GM23338 (cell line): ENCODE data around the gene GRIN1. TPM values are rescaled to one million over a fixed set of nuclear protein-coding genes. Genes with fewer than 3 reads are reported as not detected.

Experiments used
- ATAC-seq: fragments of 200-7000 bp; cut with Tn5 transposase; 3 replicates; pipeline ENCODE4 v1.9.1; 2020
- DNase-seq: peaks from one replicate; pipeline ENCODE4 v3.0.0-alpha.2; 2015; ENCODE audit warnings: low spot score
- H2AFZ ChIP-seq: fragments of 200-600 bp; sonication (generic); 2 replicates; pipeline ENCODE4 v1.8.0; 2016; ENCODE audit warnings: antibody characterized with exemption, mild to moderate bottlenecking, moderate library complexity
- H3F3A ChIP-seq: fragments of 200-600 bp; sonication (generic); replicated peaks from 2 replicates; pipeline ENCODE4 v1.8.0; 2017; ENCODE audit warnings: antibody characterized with exemption, mixed run types, low read depth
- H3K27ac ChIP-seq: fragments of 200-600 bp; sonication (generic); 2 replicates; pipeline ENCODE4 v1.6.1; 2016; ENCODE audit warnings: low read depth
- H3K27me3 ChIP-seq: fragments of 200-600 bp; sonication (generic); 2 replicates; pipeline ENCODE4 v1.8.0; 2016; ENCODE audit warnings: mild to moderate bottlenecking, mixed run types, moderate library complexity; ENCODE audit not compliant: insufficient read depth
- H3K36me3 ChIP-seq: fragments of 200-600 bp; sonication (generic); 2 replicates; pipeline ENCODE4 v1.8.0; 2016; ENCODE audit warnings: mild to moderate bottlenecking; ENCODE audit not compliant: insufficient read depth
- H3K4me1 ChIP-seq: fragments of 200-600 bp; sonication (generic); 2 replicates; pipeline ENCODE4 v1.8.0; 2016; ENCODE audit warnings: mild to moderate bottlenecking, moderate library complexity; ENCODE audit not compliant: insufficient read depth
- H3K4me2 ChIP-seq: fragments of 200-600 bp; sonication (generic); 2 replicates; pipeline ENCODE4 v1.7.1; 2017; ENCODE audit warnings: mixed run types
- H3K4me3 ChIP-seq: fragments of 200-600 bp; sonication (generic); 2 replicates; pipeline ENCODE4 v1.6.1; 2016; ENCODE audit warnings: mixed run types
- H3K79me2 ChIP-seq: fragments of 200-600 bp; sonication (generic); replicated peaks from 2 replicates; pipeline ENCODE4 v1.8.0; 2017; ENCODE audit warnings: mild to moderate bottlenecking; ENCODE audit not compliant: insufficient read depth
- H3K9me2 ChIP-seq: fragments of 200-600 bp; sonication (generic); 2 replicates; pipeline ENCODE4 v1.8.0; 2017; ENCODE audit not compliant: insufficient read depth
- H4K20me1 ChIP-seq: fragments of 200-600 bp; sonication (generic); replicated peaks from 2 replicates; pipeline ENCODE4 v1.8.0; 2017; ENCODE audit warnings: mild to moderate bottlenecking; ENCODE audit not compliant: insufficient read depth
- H3K27ac Mint-ChIP-seq: 2 replicates; pipeline ENCODE4 v1.8.0; 2020; ENCODE audit warnings: inconsistent platforms, mild to moderate bottlenecking, moderate library complexity, mixed read lengths
- H3K27me3 Mint-ChIP-seq: 3 replicates; pipeline ENCODE4 v1.8.0; 2022; ENCODE audit warnings: low read depth, mild to moderate bottlenecking, moderate library complexity, mixed read lengths, inconsistent platforms; ENCODE audit not compliant: insufficient read depth, poor library complexity
- H3K36me3 Mint-ChIP-seq: 3 replicates; pipeline ENCODE4 v1.8.0; 2021; ENCODE audit warnings: low read depth, mild to moderate bottlenecking, inconsistent platforms, moderate library complexity, mixed read lengths
- H3K4me1 Mint-ChIP-seq: 3 replicates; pipeline ENCODE4 v1.8.0; 2020; ENCODE audit warnings: mild to moderate bottlenecking, inconsistent platforms, mixed read lengths
- H3K4me3 Mint-ChIP-seq: 3 replicates; pipeline ENCODE4 v1.8.0; 2021; ENCODE audit warnings: moderate library complexity, mild to moderate bottlenecking, inconsistent platforms, mixed read lengths
- H3K9me3 Mint-ChIP-seq: 3 replicates; pipeline ENCODE4 v1.8.0; 2020; ENCODE audit warnings: moderate library complexity, mild to moderate bottlenecking, inconsistent platforms, mixed read lengths
- CREB1 ChIP-seq: fragments of 250-450 bp; sonication (Bioruptor Pico); IDR thresholded peaks from 2 replicates; pipeline ENCODE4 v1.5.0; 2020; ENCODE audit warnings: low read depth, mild to moderate bottlenecking, moderate library complexity
- EZH2 ChIP-seq: fragments of 200-600 bp; sonication (generic); IDR thresholded peaks from one replicate; pipeline ENCODE4 v1.8.0; 2017; ENCODE audit warnings: antibody characterized with exemption, mild to moderate bottlenecking, low read depth; ENCODE audit not compliant: unreplicated experiment
- EZH2phosphoT487 ChIP-seq: fragments of 200-600 bp; sonication (generic); IDR thresholded peaks from one replicate; pipeline ENCODE4 v1.8.1; 2018; ENCODE audit warnings: antibody characterized with exemption; ENCODE audit not compliant: unreplicated experiment
- JUNB ChIP-seq: IDR thresholded peaks from one replicate; pipeline ENCODE4 v1.6.1; 2016; ENCODE audit warnings: antibody characterized with exemption; ENCODE audit not compliant: unreplicated experiment
- NANOG ChIP-seq: IDR thresholded peaks from 2 replicates; pipeline ENCODE4 v1.6.1; 2016; ENCODE audit warnings: antibody characterized with exemption, borderline replicate concordance
- POLR2AphosphoS5 ChIP-seq: IDR thresholded peaks from 2 replicates; pipeline ENCODE4 v1.6.1; 2016; ENCODE audit warnings: antibody characterized with exemption, low read depth
- STAT1 ChIP-seq: IDR thresholded peaks from one replicate; pipeline ENCODE4 v1.6.1; 2016; ENCODE audit warnings: antibody characterized with exemption; ENCODE audit not compliant: unreplicated experiment
- ZNF114 ChIP-seq: fragments of 250-450 bp; sonication (Bioruptor Pico); IDR thresholded peaks from 2 replicates; pipeline ENCODE4 v1.5.0; 2020; ENCODE audit warnings: mild to moderate bottlenecking, moderate library complexity
- ZNF331 ChIP-seq: fragments of 250-450 bp; sonication (Bioruptor Pico); IDR thresholded peaks from 2 replicates; pipeline ENCODE4 v1.5.0; 2020; ENCODE audit warnings: low read depth, mild to moderate bottlenecking, moderate library complexity
- polyA plus RNA-seq: library from polyadenylated mRNA; unstranded; fragments of >200 nt; fragmentation: Nextera tagmentation; extraction: Ambion mirVana; gene quantifications from 2 replicates; pipeline ENCODE4 v1.2.1, GENCODE V29; 2016
- total RNA-seq: library from RNA; depleted of rRNA; stranded (reverse); fragments of >200 nt; shearing (Covaris generic); gene quantifications from 2 replicates; pipeline ENCODE4 v1.2.3, GENCODE V29; 2014
- TF ChIP-seq, protein P1 (sequence below): IDR thresholded peaks from 2 replicates; pipeline ENCODE4 v1.6.1; 2016; ENCODE audit warnings: antibody characterized with exemption
- TF ChIP-seq, protein P2 (sequence below): IDR thresholded peaks from one replicate; pipeline ENCODE4 v1.6.1; 2018; ENCODE audit warnings: antibody characterized with exemption; ENCODE audit not compliant: unreplicated experiment
- TF ChIP-seq, protein P3 (sequence below): fragments of 250-450 bp; sonication (Bioruptor Pico); IDR thresholded peaks from 2 replicates; pipeline ENCODE4 v1.5.0; 2020; ENCODE audit warnings: mild to moderate bottlenecking, moderate library complexity
- TF ChIP-seq, protein P4 (sequence below), 2 experiments: fragments of 200-600 bp in 1 of 2; sonication (generic) in 1 of 2; conservative IDR thresholded peaks; 2 replicates each; pipeline versions ENCODE4 v1.5.1 to v1.6.1; 2016 to 2017; ENCODE audit warnings: antibody characterized with exemption in 2 of 2, low read depth in 2 of 2, mild to moderate bottlenecking in 2 of 2, moderate library complexity in 1 of 2

Gene GRIN1
- total and polyA plus RNA-seq, 2 experiments from 2014 or later, result 2.7 to 5.5 TPM

DNA sequence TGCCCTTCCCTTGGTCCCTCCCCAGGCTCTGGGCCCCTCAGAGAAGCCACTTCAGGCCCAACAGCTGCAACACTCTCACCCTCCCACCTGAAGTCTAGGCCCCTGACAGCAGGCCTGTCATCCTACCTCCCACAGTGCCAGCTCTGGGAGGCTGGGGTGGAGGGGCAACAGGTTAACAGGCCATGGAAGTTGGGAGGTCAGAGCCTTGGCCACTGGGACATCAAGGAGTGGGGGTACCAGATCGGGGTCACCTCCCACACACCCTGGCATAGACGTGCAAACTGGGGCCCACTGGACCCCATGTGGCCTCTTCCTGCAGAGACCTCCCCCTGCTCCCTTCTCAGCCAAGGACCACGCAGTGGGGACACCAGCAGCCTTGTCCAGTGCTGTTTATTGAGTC lies 52.3 kb downstream of the GRIN1 start:
- H2AFZ ChIP-seq, result no peak overlapping the region

More for the DNA sequence above, 52.3 kb downstream of the GRIN1 start:
- no peak for TF ChIP-seq EZH2
- TF ChIP-seq ZNF114 (CRISPR knock-in tag), result no peak
- no peak for TF ChIP-seq STAT1
- no peak for TF ChIP-seq JUNB
- TF ChIP-seq, protein P1, sequence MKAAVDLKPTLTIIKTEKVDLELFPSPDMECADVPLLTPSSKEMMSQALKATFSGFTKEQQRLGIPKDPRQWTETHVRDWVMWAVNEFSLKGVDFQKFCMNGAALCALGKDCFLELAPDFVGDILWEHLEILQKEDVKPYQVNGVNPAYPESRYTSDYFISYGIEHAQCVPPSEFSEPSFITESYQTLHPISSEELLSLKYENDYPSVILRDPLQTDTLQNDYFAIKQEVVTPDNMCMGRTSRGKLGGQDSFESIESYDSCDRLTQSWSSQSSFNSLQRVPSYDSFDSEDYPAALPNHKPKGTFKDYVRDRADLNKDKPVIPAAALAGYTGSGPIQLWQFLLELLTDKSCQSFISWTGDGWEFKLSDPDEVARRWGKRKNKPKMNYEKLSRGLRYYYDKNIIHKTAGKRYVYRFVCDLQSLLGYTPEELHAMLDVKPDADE, result no peak
- TF ChIP-seq, protein P2, sequence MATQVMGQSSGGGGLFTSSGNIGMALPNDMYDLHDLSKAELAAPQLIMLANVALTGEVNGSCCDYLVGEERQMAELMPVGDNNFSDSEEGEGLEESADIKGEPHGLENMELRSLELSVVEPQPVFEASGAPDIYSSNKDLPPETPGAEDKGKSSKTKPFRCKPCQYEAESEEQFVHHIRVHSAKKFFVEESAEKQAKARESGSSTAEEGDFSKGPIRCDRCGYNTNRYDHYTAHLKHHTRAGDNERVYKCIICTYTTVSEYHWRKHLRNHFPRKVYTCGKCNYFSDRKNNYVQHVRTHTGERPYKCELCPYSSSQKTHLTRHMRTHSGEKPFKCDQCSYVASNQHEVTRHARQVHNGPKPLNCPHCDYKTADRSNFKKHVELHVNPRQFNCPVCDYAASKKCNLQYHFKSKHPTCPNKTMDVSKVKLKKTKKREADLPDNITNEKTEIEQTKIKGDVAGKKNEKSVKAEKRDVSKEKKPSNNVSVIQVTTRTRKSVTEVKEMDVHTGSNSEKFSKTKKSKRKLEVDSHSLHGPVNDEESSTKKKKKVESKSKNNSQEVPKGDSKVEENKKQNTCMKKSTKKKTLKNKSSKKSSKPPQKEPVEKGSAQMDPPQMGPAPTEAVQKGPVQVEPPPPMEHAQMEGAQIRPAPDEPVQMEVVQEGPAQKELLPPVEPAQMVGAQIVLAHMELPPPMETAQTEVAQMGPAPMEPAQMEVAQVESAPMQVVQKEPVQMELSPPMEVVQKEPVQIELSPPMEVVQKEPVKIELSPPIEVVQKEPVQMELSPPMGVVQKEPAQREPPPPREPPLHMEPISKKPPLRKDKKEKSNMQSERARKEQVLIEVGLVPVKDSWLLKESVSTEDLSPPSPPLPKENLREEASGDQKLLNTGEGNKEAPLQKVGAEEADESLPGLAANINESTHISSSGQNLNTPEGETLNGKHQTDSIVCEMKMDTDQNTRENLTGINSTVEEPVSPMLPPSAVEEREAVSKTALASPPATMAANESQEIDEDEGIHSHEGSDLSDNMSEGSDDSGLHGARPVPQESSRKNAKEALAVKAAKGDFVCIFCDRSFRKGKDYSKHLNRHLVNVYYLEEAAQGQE, result no peak
- no peak for TF ChIP-seq POLR2AphosphoS5
- TF ChIP-seq EZH2phosphoT487, result no peak
- TF ChIP-seq CREB1 (CRISPR knock-in tag), result no peak
- TF ChIP-seq, protein P3, sequence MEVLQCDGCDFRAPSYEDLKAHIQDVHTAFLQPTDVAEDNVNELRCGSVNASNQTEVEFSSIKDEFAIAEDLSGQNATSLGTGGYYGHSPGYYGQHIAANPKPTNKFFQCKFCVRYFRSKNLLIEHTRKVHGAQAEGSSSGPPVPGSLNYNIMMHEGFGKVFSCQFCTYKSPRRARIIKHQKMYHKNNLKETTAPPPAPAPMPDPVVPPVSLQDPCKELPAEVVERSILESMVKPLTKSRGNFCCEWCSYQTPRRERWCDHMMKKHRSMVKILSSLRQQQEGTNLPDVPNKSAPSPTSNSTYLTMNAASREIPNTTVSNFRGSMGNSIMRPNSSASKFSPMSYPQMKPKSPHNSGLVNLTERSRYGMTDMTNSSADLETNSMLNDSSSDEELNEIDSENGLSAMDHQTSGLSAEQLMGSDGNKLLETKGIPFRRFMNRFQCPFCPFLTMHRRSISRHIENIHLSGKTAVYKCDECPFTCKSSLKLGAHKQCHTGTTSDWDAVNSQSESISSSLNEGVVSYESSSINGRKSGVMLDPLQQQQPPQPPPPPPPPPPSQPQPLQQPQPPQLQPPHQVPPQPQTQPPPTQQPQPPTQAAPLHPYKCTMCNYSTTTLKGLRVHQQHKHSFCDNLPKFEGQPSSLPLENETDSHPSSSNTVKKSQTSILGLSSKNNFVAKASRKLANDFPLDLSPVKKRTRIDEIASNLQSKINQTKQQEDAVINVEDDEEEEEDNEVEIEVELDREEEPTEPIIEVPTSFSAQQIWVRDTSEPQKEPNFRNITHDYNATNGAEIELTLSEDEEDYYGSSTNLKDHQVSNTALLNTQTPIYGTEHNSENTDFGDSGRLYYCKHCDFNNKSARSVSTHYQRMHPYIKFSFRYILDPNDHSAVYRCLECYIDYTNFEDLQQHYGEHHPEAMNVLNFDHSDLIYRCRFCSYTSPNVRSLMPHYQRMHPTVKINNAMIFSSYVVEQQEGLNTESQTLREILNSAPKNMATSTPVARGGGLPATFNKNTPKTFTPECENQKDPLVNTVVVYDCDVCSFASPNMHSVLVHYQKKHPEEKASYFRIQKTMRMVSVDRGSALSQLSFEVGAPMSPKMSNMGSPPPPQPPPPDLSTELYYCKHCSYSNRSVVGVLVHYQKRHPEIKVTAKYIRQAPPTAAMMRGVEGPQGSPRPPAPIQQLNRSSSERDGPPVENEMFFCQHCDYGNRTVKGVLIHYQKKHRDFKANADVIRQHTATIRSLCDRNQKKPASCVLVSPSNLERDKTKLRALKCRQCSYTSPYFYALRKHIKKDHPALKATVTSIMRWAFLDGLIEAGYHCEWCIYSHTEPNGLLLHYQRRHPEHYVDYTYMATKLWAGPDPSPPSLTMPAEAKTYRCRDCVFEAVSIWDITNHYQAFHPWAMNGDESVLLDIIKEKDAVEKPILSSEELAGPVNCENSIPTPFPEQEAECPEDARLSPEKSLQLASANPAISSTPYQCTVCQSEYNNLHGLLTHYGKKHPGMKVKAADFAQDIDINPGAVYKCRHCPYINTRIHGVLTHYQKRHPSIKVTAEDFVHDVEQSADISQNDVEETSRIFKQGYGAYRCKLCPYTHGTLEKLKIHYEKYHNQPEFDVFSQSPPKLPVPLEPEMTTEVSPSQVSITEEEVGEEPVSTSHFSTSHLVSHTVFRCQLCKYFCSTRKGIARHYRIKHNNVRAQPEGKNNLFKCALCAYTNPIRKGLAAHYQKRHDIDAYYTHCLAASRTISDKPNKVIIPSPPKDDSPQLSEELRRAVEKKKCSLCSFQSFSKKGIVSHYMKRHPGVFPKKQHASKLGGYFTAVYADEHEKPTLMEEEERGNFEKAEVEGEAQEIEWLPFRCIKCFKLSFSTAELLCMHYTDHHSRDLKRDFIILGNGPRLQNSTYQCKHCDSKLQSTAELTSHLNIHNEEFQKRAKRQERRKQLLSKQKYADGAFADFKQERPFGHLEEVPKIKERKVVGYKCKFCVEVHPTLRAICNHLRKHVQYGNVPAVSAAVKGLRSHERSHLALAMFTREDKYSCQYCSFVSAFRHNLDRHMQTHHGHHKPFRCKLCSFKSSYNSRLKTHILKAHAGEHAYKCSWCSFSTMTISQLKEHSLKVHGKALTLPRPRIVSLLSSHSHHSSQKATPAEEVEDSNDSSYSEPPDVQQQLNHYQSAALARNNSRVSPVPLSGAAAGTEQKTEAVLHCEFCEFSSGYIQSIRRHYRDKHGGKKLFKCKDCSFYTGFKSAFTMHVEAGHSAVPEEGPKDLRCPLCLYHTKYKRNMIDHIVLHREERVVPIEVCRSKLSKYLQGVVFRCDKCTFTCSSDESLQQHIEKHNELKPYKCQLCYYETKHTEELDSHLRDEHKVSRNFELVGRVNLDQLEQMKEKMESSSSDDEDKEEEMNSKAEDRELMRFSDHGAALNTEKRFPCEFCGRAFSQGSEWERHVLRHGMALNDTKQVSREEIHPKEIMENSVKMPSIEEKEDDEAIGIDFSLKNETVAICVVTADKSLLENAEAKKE, result no peak
- no peak for TF ChIP-seq NANOG
- no peak for TF ChIP-seq ZNF331 (CRISPR knock-in tag)
- TF ChIP-seq, protein P4, sequence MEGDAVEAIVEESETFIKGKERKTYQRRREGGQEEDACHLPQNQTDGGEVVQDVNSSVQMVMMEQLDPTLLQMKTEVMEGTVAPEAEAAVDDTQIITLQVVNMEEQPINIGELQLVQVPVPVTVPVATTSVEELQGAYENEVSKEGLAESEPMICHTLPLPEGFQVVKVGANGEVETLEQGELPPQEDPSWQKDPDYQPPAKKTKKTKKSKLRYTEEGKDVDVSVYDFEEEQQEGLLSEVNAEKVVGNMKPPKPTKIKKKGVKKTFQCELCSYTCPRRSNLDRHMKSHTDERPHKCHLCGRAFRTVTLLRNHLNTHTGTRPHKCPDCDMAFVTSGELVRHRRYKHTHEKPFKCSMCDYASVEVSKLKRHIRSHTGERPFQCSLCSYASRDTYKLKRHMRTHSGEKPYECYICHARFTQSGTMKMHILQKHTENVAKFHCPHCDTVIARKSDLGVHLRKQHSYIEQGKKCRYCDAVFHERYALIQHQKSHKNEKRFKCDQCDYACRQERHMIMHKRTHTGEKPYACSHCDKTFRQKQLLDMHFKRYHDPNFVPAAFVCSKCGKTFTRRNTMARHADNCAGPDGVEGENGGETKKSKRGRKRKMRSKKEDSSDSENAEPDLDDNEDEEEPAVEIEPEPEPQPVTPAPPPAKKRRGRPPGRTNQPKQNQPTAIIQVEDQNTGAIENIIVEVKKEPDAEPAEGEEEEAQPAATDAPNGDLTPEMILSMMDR (conservative IDR thresholded peaks at IDR 0.05; ENCODE audit: low read depth in 2 of 2), result no peak
- no peak overlapping the region for H3K27ac ChIP-seq
- peaks cover 36% of the 10 kb centered on the region for H3K79me2 ChIP-seq
- Mint-ChIP-seq H3K27ac (no peak overlapping the region), H3K4me1 (peaks cover 16% of the 10 kb centered on the region), H3K36me3 (peaks cover 5% of the 10 kb centered on the region), H3K27me3 (peaks cover 12% of the 10 kb centered on the region), H3K4me3 (no peak overlapping the region), H3K9me3 (no peaks in the 10 kb centered on the region; the same call in 2 of the 3 replicates)
- H3K4me3 ChIP-seq, result no peak overlapping the region
- no peak for DNase-seq
- peaks cover 13% of the 10 kb centered on the region for H3K4me1 ChIP-seq
- no peaks in the 10 kb centered on the region for H3K27me3 ChIP-seq
- H3K9me2 ChIP-seq, result no peaks in the 10 kb centered on the region
- no peak overlapping the region for H3K4me2 ChIP-seq
- no peak for ATAC-seq
- H4K20me1 ChIP-seq, result peaks cover 5% of the 10 kb centered on the region; the same call in 1 of the 2 replicates
- H3F3A ChIP-seq, result 0 out of 2 replicates have a peak, but pooled peaks cover 4% of the 10 kb centered on the region
- H3K36me3 ChIP-seq, result no peaks in the 10 kb centered on the region
